Neuron (in vitro differentiated cells): ENCODE data around the gene DYNC2LI1.

Experiments
- H2AFZ ChIP-seq: one replicate; pipeline ENCODE4 v1.6.1; 2013; ENCODE audit warnings: low read depth, mild to moderate bottlenecking, inconsistent platforms, low read length, moderate library complexity
- H3K27me3 ChIP-seq: one replicate; pipeline ENCODE4 v1.6.1; 2013; ENCODE audit warnings: low read length; ENCODE audit not compliant: insufficient read depth
- H3K36me3 ChIP-seq: one replicate; pipeline ENCODE4 v1.6.1; 2013; ENCODE audit warnings: low read length; ENCODE audit not compliant: insufficient read depth
- H3K4me1 ChIP-seq: one replicate; pipeline ENCODE4 v1.6.1; 2013; ENCODE audit warnings: low read length; ENCODE audit not compliant: insufficient read depth
- H3K4me3 ChIP-seq: 2 replicates; pipeline ENCODE4 v1.5.1; 2013; ENCODE audit warnings: mild to moderate bottlenecking, low read length, moderate library complexity
- H3K9me3 ChIP-seq: one replicate; pipeline ENCODE4 v1.6.1; 2013; ENCODE audit warnings: low read length

DYNC2LI1 gene

GRCh38 chr2:43745457-43745856, 28.4 kb upstream of the DYNC2LI1 start:
- Histone ChIP-seq H3K36me3 (no peaks in the 10 kb centered on the region), H3K27me3 (no peaks in the 10 kb centered on the region), H3K9me3 (no peaks in the 10 kb centered on the region), H3K4me3 (no peak overlapping the region), H3K4me1 (no peaks in the 10 kb centered on the region), H2AFZ (no peak overlapping the region)

GRCh38 chr2:43748333-43748732, 25.5 kb upstream of the DYNC2LI1 start:
- no peaks in the 10 kb centered on the region for H3K9me3 ChIP-seq
- H3K27me3 ChIP-seq: no peaks in the 10 kb centered on the region

GRCh38 chr2:43749583-43749982, 24.3 kb upstream of the DYNC2LI1 start:
- Histone ChIP-seq H2AFZ (no peak overlapping the region), H3K36me3 (no peaks in the 10 kb centered on the region), H3K4me3 (no peak overlapping the region), H3K27me3 (no peaks in the 10 kb centered on the region), H3K4me1 (peaks cover 3% of the 10 kb centered on the region), H3K9me3 (no peaks in the 10 kb centered on the region)

More at GRCh38 chr2:43748333-43748732, 25.5 kb upstream of the DYNC2LI1 start:
- Histone ChIP-seq H3K36me3 (no peaks in the 10 kb centered on the region), H2AFZ (no peak overlapping the region), H3K4me1 (no peaks in the 10 kb centered on the region), H3K4me3 (no peak overlapping the region)

GRCh38 chr2:43751476-43751990, 22.3 kb upstream of the DYNC2LI1 start:
- no peak overlapping the region for H3K4me3 ChIP-seq
- peaks cover 3% of the 10 kb centered on the region for H3K4me1 ChIP-seq
- no peaks in the 10 kb centered on the region for H3K36me3 ChIP-seq
- H3K27me3 ChIP-seq: no peaks in the 10 kb centered on the region
- no peak overlapping the region for H2AFZ ChIP-seq
- H3K9me3 ChIP-seq: no peaks in the 10 kb centered on the region

GRCh38 chr2:43752302-43752701, 21.5 kb upstream of the DYNC2LI1 start:
- H3K4me3 ChIP-seq: no peak overlapping the region
- H3K27me3 ChIP-seq: no peaks in the 10 kb centered on the region
- H2AFZ ChIP-seq: no peak overlapping the region
- peaks cover 3% of the 10 kb centered on the region for H3K4me1 ChIP-seq
- H3K36me3 ChIP-seq: no peaks in the 10 kb centered on the region
- H3K9me3 ChIP-seq: no peaks in the 10 kb centered on the region

- Histone ChIP-seq H3K27me3 (no peaks in the 10 kb centered on the region), H3K4me3 (no peak overlapping the region), H3K4me1 (peaks cover 3% of the 10 kb centered on the region), H3K9me3 (no peaks in the 10 kb centered on the region), H2AFZ (no peak overlapping the region), H3K36me3 (no peaks in the 10 kb centered on the region)
Observed at GRCh38 chr2:43754180-43754579, 19.7 kb upstream of the DYNC2LI1 start.

- H3K27me3 ChIP-seq: no peaks in the 10 kb centered on the region
- no peaks in the 10 kb centered on the region for H3K36me3 ChIP-seq
- no peaks in the 10 kb centered on the region for H3K9me3 ChIP-seq
- peaks cover 3% of the 10 kb centered on the region for H3K4me1 ChIP-seq
- H3K4me3 ChIP-seq: no peak overlapping the region
- H2AFZ ChIP-seq: no peak overlapping the region
Observed at GRCh38 chr2:43758739-43759138, 15.1 kb upstream of the DYNC2LI1 start.

- no peaks in the 10 kb centered on the region for H3K27me3 ChIP-seq
- no peaks in the 10 kb centered on the region for H3K36me3 ChIP-seq
- no peak overlapping the region for H2AFZ ChIP-seq
- H3K4me1 ChIP-seq: peaks cover 2% of the 10 kb centered on the region
- no peaks in the 10 kb centered on the region for H3K9me3 ChIP-seq
- no peak overlapping the region for H3K4me3 ChIP-seq
Observed at GRCh38 chr2:43759195-43759594, 14.6 kb upstream of the DYNC2LI1 start.

GRCh38 chr2:43762286-43762685, 11.6 kb upstream of the DYNC2LI1 start:
- H3K36me3 ChIP-seq: no peaks in the 10 kb centered on the region

GRCh38 chr2:43763091-43763490, 10.7 kb upstream of the DYNC2LI1 start:
- no peaks in the 10 kb centered on the region for H3K36me3 ChIP-seq
- H3K4me1 ChIP-seq: no peaks in the 10 kb centered on the region
- H2AFZ ChIP-seq: no peak overlapping the region
- H3K4me3 ChIP-seq: no peak overlapping the region
- no peaks in the 10 kb centered on the region for H3K27me3 ChIP-seq
- H3K9me3 ChIP-seq: no peaks in the 10 kb centered on the region

More at GRCh38 chr2:43762286-43762685, 11.6 kb upstream of the DYNC2LI1 start:
- no peaks in the 10 kb centered on the region for H3K9me3 ChIP-seq
- no peaks in the 10 kb centered on the region for H3K4me1 ChIP-seq
- H2AFZ ChIP-seq: no peak overlapping the region
- no peak overlapping the region for H3K4me3 ChIP-seq
- H3K27me3 ChIP-seq: no peaks in the 10 kb centered on the region

GRCh38 chr2:43764086-43764705, 9.6 kb upstream of the DYNC2LI1 start:
- Histone ChIP-seq H3K9me3 (no peaks in the 10 kb centered on the region), H3K4me1 (no peaks in the 10 kb centered on the region), H3K27me3 (no peaks in the 10 kb centered on the region), H3K4me3 (no peak overlapping the region), H3K36me3 (no peaks in the 10 kb centered on the region), H2AFZ (no peak overlapping the region)

GRCh38 chr2:43766006-43766405, 7.8 kb upstream of the DYNC2LI1 start:
- no peaks in the 10 kb centered on the region for H3K36me3 ChIP-seq
- H3K27me3 ChIP-seq: no peaks in the 10 kb centered on the region
- H3K9me3 ChIP-seq: no peaks in the 10 kb centered on the region
- H3K4me1 ChIP-seq: no peaks in the 10 kb centered on the region
- H3K4me3 ChIP-seq: no peak overlapping the region
- H2AFZ ChIP-seq: no peak overlapping the region

- peak overlapping the region; percentile 97 for H3K4me3 ChIP-seq
- H3K4me1 ChIP-seq: peaks cover 4% of the 10 kb centered on the region
- H2AFZ ChIP-seq: peak overlapping the region; percentile 99
- peaks cover 11% of the 10 kb centered on the region for H3K36me3 ChIP-seq
- H3K27me3 ChIP-seq: no peaks in the 10 kb centered on the region
- H3K9me3 ChIP-seq: no peaks in the 10 kb centered on the region
Observed at GRCh38 chr2:43774617-43775016, 778 bp downstream of the DYNC2LI1 start.

- Histone ChIP-seq H3K9me3 (no peaks in the 10 kb centered on the region), H3K4me1 (peaks cover 4% of the 10 kb centered on the region), H3K36me3 (peaks cover 14% of the 10 kb centered on the region), H3K27me3 (no peaks in the 10 kb centered on the region), H2AFZ (no peak overlapping the region), H3K4me3 (no peak overlapping the region)
Observed at GRCh38 chr2:43776324-43776723, 2.5 kb downstream of the DYNC2LI1 start.
